Keratinocyte (primary cell): ENCODE results near the gene KRT33A. TPM values are rescaled to one million over a fixed set of nuclear protein-coding genes. Genes with fewer than 3 reads are reported as not detected.

ENCODE experiments used
- DNase-seq: peaks from one replicate; pipeline ENCODE4 v3.0.0-alpha.2; 2011; ENCODE audit warnings: low read depth, missing footprints, low spot score
- FAIRE-seq: peaks from 2 replicates; lab custom pipeline; 2011; peaks lifted over from hg19 to GRCh38; lab: Jason Lieb, UNC
- H2AFZ ChIP-seq: 2 replicates; pipeline ENCODE4 v1.6.0; 2012; ENCODE audit warnings: low read length, control low read depth, inconsistent platforms; ENCODE audit not compliant: control insufficient read depth
- H3K27ac ChIP-seq: 2 replicates; pipeline ENCODE4 v1.5.1; 2011; ENCODE audit warnings: low read length; ENCODE audit not compliant: control insufficient read depth, insufficient read depth
- H3K27me3 ChIP-seq: 3 replicates; pipeline ENCODE4 v1.6.0; 2011; ENCODE audit warnings: low read length; ENCODE audit not compliant: control insufficient read depth, insufficient read depth; ENCODE audit errors: extremely low read depth
- H3K36me3 ChIP-seq, 2 experiments: 2 replicates in 1 of 2; 3 replicates in 1 of 2; pipeline ENCODE4 v1.5.1; 2011; ENCODE audit warnings: low read length in 2 of 2, mild to moderate bottlenecking in 1 of 2; ENCODE audit not compliant: control insufficient read depth in 2 of 2, insufficient read depth in 2 of 2; ENCODE audit errors: extremely low read depth in 1 of 2
- H3K4me1 ChIP-seq: 3 replicates; pipeline ENCODE4 v1.5.1; 2011; ENCODE audit warnings: low read length; ENCODE audit not compliant: control insufficient read depth, insufficient read depth; ENCODE audit errors: extremely low read depth
- H3K4me2 ChIP-seq: 3 replicates; pipeline ENCODE4 v1.6.0; 2011; ENCODE audit warnings: low read depth, low read length; ENCODE audit not compliant: control insufficient read depth, insufficient read depth; ENCODE audit errors: extremely low read depth
- H3K4me3 ChIP-seq, 3 experiments: fragments of 200-600 bp in 1 of 3; sonication (generic) in 1 of 3; 2 replicates in 2 of 3; 3 replicates in 1 of 3; pipeline ENCODE4 v1.5.1; 2011 to 2016; ENCODE audit warnings: low read length in 3 of 3, mild to moderate bottlenecking in 3 of 3, control low read depth in 2 of 3, inconsistent platforms in 1 of 3, low read depth in 1 of 3, mixed read lengths in 1 of 3, mixed run types in 1 of 3, moderate library complexity in 1 of 3; ENCODE audit not compliant: control insufficient read depth in 2 of 3, insufficient read depth in 2 of 3; ENCODE audit errors: extremely low read depth in 1 of 3
- H3K79me2 ChIP-seq: 2 replicates; pipeline ENCODE4 v1.6.0; 2012; ENCODE audit warnings: low read length; ENCODE audit not compliant: control insufficient read depth, insufficient read depth
- H3K9ac ChIP-seq: 3 replicates; pipeline ENCODE4 v1.6.0; 2011; ENCODE audit warnings: low read length; ENCODE audit not compliant: control insufficient read depth, insufficient read depth; ENCODE audit errors: extremely low read depth
- H3K9me1 ChIP-seq: 3 replicates; pipeline ENCODE4 v1.6.0; 2011; ENCODE audit warnings: low read length; ENCODE audit not compliant: control insufficient read depth, insufficient read depth; ENCODE audit errors: extremely low read depth
- H3K9me3 ChIP-seq: 2 replicates; pipeline ENCODE4 v1.5.1; 2012; ENCODE audit warnings: low read depth, low read length; ENCODE audit not compliant: control insufficient read depth
- H4K20me1 ChIP-seq: 3 replicates; pipeline ENCODE4 v1.6.0; 2011; ENCODE audit warnings: low read length; ENCODE audit not compliant: control insufficient read depth, insufficient read depth; ENCODE audit errors: extremely low read depth
- CTCF ChIP-seq, 3 experiments: IDR thresholded peaks in 1 of 3; conservative IDR thresholded peaks in 1 of 3; optimal IDR thresholded peaks in 1 of 3; 2 replicates in 2 of 3; 3 replicates in 1 of 3; pipeline versions ENCODE3 to v1.5.1; 2011; ENCODE audit warnings: low read length in 3 of 3, mild to moderate bottlenecking in 3 of 3, moderate library complexity in 2 of 3, control low read depth in 1 of 3, inconsistent platforms in 1 of 3; ENCODE audit not compliant: insufficient read depth in 2 of 3; ENCODE audit errors: extremely low read depth in 1 of 3
- EZH2 ChIP-seq: IDR thresholded peaks from one replicate; pipeline ENCODE4 v1.6.1; 2012; ENCODE audit warnings: inconsistent platforms, mild to moderate bottlenecking, low read length, moderate library complexity
- dilution Hi-C: fragments of 300-500 bp; cut with MboI; formaldehyde crosslinking; loops from one replicate; pipeline ENCODE4 v1.7.0; 2020; ENCODE audit warnings: low sequenced_read_pairs; ENCODE audit not compliant: extremely low pct_ligation_motif_present
- polyA plus RNA-seq, 5 experiments: library from polyadenylated mRNA; depleted of rRNA in 3 of 5; stranded (reverse) in 3 of 5; stranded (forward) in 1 of 5; unstranded in 1 of 5; fragments of >200 nt; gene quantifications; 1 replicate in 1 of 5; 2 replicates in 3 of 5; 3 replicates in 1 of 5; pipeline versions ENCODE4 v1.2.1 to v1.2.3, GENCODE V29; 2011 to 2012; ENCODE audit warnings: missing spikeins in 2 of 5, low read depth in 1 of 5, low replicate concordance in 1 of 5

The KRT33A gene
- polyA plus RNA-seq, 1 donor (not counting 4 experiments of a cell fraction or from before 2014, with no cell fraction given): not detected

DNA sequence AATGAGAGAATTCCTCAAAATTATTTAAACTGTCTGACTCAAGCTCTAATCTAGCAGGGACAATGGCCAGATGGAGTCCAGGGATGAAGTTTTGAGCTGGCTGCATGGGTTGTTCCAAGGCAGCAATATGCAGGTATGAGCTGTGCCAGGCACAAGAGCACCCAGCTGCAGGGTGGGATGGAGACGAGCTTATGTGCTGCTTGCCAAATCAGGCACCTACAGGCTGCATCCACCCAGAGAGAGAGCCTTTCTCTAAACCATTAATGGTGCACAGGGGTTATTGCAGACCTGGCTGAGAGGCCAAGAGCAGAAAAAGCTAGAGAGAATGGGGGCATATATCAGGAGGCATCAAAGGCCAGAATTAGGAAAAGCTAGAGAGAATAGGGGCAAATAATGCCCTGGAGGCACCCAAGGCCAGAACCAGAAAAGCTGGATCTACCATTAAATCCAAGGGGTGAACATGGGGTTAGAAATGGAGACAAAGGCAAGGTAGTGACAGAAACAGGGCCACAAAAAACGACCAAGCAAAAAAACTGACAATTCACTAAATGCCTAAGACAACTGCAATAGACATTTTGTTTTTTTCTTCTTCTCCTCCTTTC lies 11.0 kb downstream of the KRT33A start:
- Histone ChIP-seq H3K27ac (peak overlapping the region; percentile 43), H3K36me3 (no peaks in the 10 kb centered on the region), H3K4me3 (peak overlapping the region in 1 of 3 experiments; percentile 9), H4K20me1 (no peaks in the 10 kb centered on the region), H3K9me1 (no peaks in the 10 kb centered on the region), H3K9ac (peak overlapping the region; percentile 24), H3K4me2 (peak overlapping the region; percentile 40), H3K27me3 (no peaks in the 10 kb centered on the region), H3K4me1 (peaks cover 15% of the 10 kb centered on the region), H2AFZ (no peak overlapping the region), H3K9me3 (no peaks in the 10 kb centered on the region), H3K79me2 (no peaks in the 10 kb centered on the region)
- dilution Hi-C loops: no loop called here
- TF ChIP-seq EZH2: no peak
- TF ChIP-seq CTCF (optimal IDR thresholded peaks at IDR 0.05 in 1 of 3, IDR thresholded peaks at IDR 0.05 in 1 of 3, conservative IDR thresholded peaks at IDR 0.05 in 1 of 3; ENCODE audit: extremely low read depth in 1 of 3, insufficient read depth in 2 of 3, low read length in 3 of 3): no peak
- peak; percentile 23 for FAIRE-seq
- no peak for DNase-seq

DNA sequence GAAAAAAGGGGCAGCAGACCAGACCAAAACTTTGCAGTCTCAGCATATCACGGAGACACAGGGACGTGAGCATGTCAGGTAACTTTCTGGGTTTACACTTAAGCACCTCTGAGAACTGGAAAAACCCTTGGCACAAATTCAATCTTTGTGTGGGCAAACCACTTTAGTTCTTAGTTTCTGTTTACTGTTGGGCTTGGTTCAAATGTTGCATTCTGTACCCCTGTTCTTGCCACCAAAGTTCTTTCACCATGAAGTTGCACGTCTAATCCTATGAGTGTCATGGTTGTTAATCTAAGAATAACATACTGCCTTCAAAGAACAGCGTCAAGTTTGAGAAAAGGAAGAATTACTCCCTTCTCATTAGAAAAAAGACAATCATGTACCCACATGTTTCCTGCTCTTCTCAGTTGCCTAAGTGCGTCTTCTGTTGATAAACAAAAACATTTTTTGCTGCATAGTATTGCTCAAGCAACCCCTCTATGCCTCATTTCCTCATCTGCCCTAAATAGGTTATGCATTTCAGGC lies 11.6 kb downstream of the KRT33A start:
- Histone ChIP-seq H3K27me3 (no peaks in the 10 kb centered on the region), H3K79me2 (no peaks in the 10 kb centered on the region), H3K9me3 (no peaks in the 10 kb centered on the region), H3K4me1 (peaks cover 15% of the 10 kb centered on the region), H3K9ac (peak overlapping the region; percentile 47), H3K9me1 (no peaks in the 10 kb centered on the region), H3K36me3 (no peaks in the 10 kb centered on the region), H3K4me2 (peak overlapping the region; percentile 55), H4K20me1 (no peaks in the 10 kb centered on the region), H3K27ac (peak overlapping the region; percentile 69), H2AFZ (peak overlapping the region; percentile 53), H3K4me3 (no peak overlapping the region)
- no peak for TF ChIP-seq CTCF (optimal IDR thresholded peaks at IDR 0.05 in 1 of 3, IDR thresholded peaks at IDR 0.05 in 1 of 3, conservative IDR thresholded peaks at IDR 0.05 in 1 of 3; ENCODE audit: extremely low read depth in 1 of 3, insufficient read depth in 2 of 3, low read length in 3 of 3)
- no peak for TF ChIP-seq EZH2
- dilution Hi-C loops: no loop called here
- DNase-seq (no peak), FAIRE-seq (peak; percentile 82)
